ENCODE results near the gene PTGR3.

The PTGR3 gene

DNA sequence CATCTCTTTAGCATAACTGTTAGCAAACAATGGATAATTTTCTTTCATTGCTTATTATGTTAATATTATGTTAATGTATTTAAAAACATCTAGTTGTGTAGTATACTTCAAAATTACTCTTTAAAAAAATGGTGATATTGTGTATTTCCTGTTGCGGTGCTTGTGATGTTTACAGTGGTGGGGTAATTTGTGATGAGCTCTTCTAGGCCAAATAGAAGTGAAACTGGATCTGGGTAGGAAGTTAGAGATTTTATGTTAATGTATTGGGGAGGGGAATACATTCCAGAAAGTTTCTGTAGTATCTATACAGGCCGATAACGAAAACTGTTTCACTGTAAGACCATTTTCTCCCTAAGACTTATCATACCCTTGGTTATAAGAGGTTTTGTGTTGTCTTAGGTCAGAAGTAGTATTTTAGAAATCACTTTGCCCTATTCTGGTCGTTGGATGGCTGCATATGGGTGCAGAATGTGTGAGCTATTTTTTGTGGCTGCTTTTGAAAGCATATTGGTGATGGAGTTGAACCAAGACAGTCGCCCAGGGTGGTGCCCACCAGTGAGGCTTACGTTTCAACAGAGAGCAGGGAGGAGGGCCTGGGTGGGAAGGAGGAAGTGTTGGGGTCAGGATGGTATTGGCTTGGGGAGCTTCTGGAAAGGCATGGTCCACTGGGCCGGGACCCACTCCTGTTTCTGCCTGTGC, 7.4 kb upstream of the PTGR3 start:
- H3K27ac ChIP-seq (ENCODE audit: insufficient read depth, low read length, poor library complexity, severe bottlenecking): peak overlapping the region; percentile 76
- H3K4me1 ChIP-seq (ENCODE audit: control insufficient read depth, insufficient read depth, low read length, poor library complexity, severe bottlenecking): peaks cover 35% of the 10 kb centered on the region
- no peaks in the 10 kb centered on the region for H3K9me3 ChIP-seq (ENCODE audit: control insufficient read depth, low read length)
- H3K4me3 ChIP-seq (ENCODE audit: insufficient read depth, low read depth, low read length, poor library complexity, severe bottlenecking): peak overlapping the region; percentile 20
- DNase-seq: no peak
- H3K27me3 ChIP-seq (replicated peaks; ENCODE audit: control insufficient read depth, insufficient read depth, low read length, poor library complexity, severe bottlenecking): no peaks in the 10 kb centered on the region
- H3K36me3 ChIP-seq (ENCODE audit: control insufficient read depth, insufficient read depth, low read length): no peaks in the 10 kb centered on the region

- no peak overlapping the region for H3K4me3 ChIP-seq (ENCODE audit: insufficient read depth, low read depth, low read length, poor library complexity, severe bottlenecking)
- DNase-seq: no peak
- no peaks in the 10 kb centered on the region for H3K27me3 ChIP-seq (replicated peaks; ENCODE audit: control insufficient read depth, insufficient read depth, low read length, poor library complexity, severe bottlenecking)
- H3K36me3 ChIP-seq (ENCODE audit: control insufficient read depth, insufficient read depth, low read length): no peaks in the 10 kb centered on the region
- H3K27ac ChIP-seq (ENCODE audit: insufficient read depth, low read length, poor library complexity, severe bottlenecking): peak overlapping the region; percentile 37
- H3K9me3 ChIP-seq (ENCODE audit: control insufficient read depth, low read length): no peaks in the 10 kb centered on the region
- peaks cover 35% of the 10 kb centered on the region for H3K4me1 ChIP-seq (ENCODE audit: control insufficient read depth, insufficient read depth, low read length, poor library complexity, severe bottlenecking)
Measured at GRCh38 chr18:75215663-75216062, 6.7 kb upstream of the PTGR3 start.

- Histone ChIP-seq H3K4me1 (ENCODE audit: control insufficient read depth, insufficient read depth, low read length, poor library complexity, severe bottlenecking) (peaks cover 35% of the 10 kb centered on the region), H3K27ac (ENCODE audit: insufficient read depth, low read length, poor library complexity, severe bottlenecking) (no peak overlapping the region), H3K9me3 (ENCODE audit: control insufficient read depth, low read length) (no peaks in the 10 kb centered on the region), H3K27me3 (replicated peaks; ENCODE audit: control insufficient read depth, insufficient read depth, low read length, poor library complexity, severe bottlenecking) (no peaks in the 10 kb centered on the region), H3K36me3 (ENCODE audit: control insufficient read depth, insufficient read depth, low read length) (no peaks in the 10 kb centered on the region), H3K4me3 (ENCODE audit: insufficient read depth, low read depth, low read length, poor library complexity, severe bottlenecking) (no peak overlapping the region)
- DNase-seq: no peak
Measured at GRCh38 chr18:75214766-75215510, 6.0 kb upstream of the PTGR3 start.

DNA sequence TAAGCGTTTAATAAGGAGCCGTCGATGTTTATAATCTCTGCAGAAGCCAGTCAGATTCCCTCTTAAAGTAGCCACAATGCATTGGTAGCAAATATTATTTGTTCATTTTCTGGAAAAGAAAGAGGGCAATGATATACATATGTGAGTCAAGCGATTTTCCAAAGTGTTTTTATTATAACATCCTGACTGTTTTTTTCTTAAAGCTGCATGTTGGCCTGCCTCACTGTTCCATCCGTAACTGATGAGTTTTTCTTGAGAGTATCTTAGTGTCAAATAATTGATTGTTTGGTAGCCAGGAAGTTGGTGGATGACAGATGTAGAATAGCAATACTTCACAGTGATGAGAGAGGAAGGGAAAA, 5.4 kb upstream of the PTGR3 start:
- Histone ChIP-seq H3K4me3 (ENCODE audit: insufficient read depth, low read depth, low read length, poor library complexity, severe bottlenecking) (no peak overlapping the region), H3K9me3 (ENCODE audit: control insufficient read depth, low read length) (no peaks in the 10 kb centered on the region), H3K4me1 (ENCODE audit: control insufficient read depth, insufficient read depth, low read length, poor library complexity, severe bottlenecking) (peaks cover 35% of the 10 kb centered on the region), H3K27ac (ENCODE audit: insufficient read depth, low read length, poor library complexity, severe bottlenecking) (no peak overlapping the region), H3K36me3 (ENCODE audit: control insufficient read depth, insufficient read depth, low read length) (no peaks in the 10 kb centered on the region), H3K27me3 (replicated peaks; ENCODE audit: control insufficient read depth, insufficient read depth, low read length, poor library complexity, severe bottlenecking) (no peaks in the 10 kb centered on the region)
- no peak for DNase-seq

- Histone ChIP-seq H3K4me3 (ENCODE audit: insufficient read depth, low read depth, low read length, poor library complexity, severe bottlenecking) (no peak overlapping the region), H3K27me3 (replicated peaks; ENCODE audit: control insufficient read depth, insufficient read depth, low read length, poor library complexity, severe bottlenecking) (no peaks in the 10 kb centered on the region), H3K36me3 (ENCODE audit: control insufficient read depth, insufficient read depth, low read length) (no peaks in the 10 kb centered on the region), H3K4me1 (ENCODE audit: control insufficient read depth, insufficient read depth, low read length, poor library complexity, severe bottlenecking) (peaks cover 35% of the 10 kb centered on the region), H3K9me3 (ENCODE audit: control insufficient read depth, low read length) (no peaks in the 10 kb centered on the region), H3K27ac (ENCODE audit: insufficient read depth, low read length, poor library complexity, severe bottlenecking) (no peak overlapping the region)
- no peak for DNase-seq
Measured at GRCh38 chr18:75213611-75214331, 4.8 kb upstream of the PTGR3 start.

DNA sequence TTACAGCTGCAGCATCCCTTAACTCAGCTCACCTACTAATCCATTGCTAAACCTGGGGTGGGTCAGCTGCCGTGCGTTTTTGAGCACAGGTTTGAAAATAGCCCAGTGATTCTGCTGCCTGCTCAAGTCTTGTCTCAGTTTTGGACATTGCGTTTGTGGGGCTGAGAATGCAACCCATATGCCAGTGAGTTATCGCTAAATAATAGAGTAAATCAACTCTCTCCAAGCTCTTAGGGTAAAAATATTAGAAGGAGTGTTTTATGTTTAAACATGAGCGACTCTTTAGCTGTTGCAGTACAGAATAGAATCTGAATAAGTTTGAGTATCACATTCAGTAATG, 3.8 kb upstream of the PTGR3 start:
- no peaks in the 10 kb centered on the region for H3K36me3 ChIP-seq (ENCODE audit: control insufficient read depth, insufficient read depth, low read length)
- H3K4me1 ChIP-seq (ENCODE audit: control insufficient read depth, insufficient read depth, low read length, poor library complexity, severe bottlenecking): peaks cover 35% of the 10 kb centered on the region
- H3K27ac ChIP-seq (ENCODE audit: insufficient read depth, low read length, poor library complexity, severe bottlenecking): no peak overlapping the region
- no peaks in the 10 kb centered on the region for H3K27me3 ChIP-seq (replicated peaks; ENCODE audit: control insufficient read depth, insufficient read depth, low read length, poor library complexity, severe bottlenecking)
- H3K4me3 ChIP-seq (ENCODE audit: insufficient read depth, low read depth, low read length, poor library complexity, severe bottlenecking): peak overlapping the region; percentile 57
- H3K9me3 ChIP-seq (ENCODE audit: control insufficient read depth, low read length): no peaks in the 10 kb centered on the region
- DNase-seq: no peak

- Histone ChIP-seq H3K27me3 (replicated peaks; ENCODE audit: control insufficient read depth, insufficient read depth, low read length, poor library complexity, severe bottlenecking) (no peaks in the 10 kb centered on the region), H3K36me3 (ENCODE audit: control insufficient read depth, insufficient read depth, low read length) (no peaks in the 10 kb centered on the region), H3K4me3 (ENCODE audit: insufficient read depth, low read depth, low read length, poor library complexity, severe bottlenecking) (peak overlapping the region; percentile 57), H3K9me3 (ENCODE audit: control insufficient read depth, low read length) (no peaks in the 10 kb centered on the region), H3K27ac (ENCODE audit: insufficient read depth, low read length, poor library complexity, severe bottlenecking) (peak overlapping the region; percentile 31), H3K4me1 (ENCODE audit: control insufficient read depth, insufficient read depth, low read length, poor library complexity, severe bottlenecking) (peaks cover 30% of the 10 kb centered on the region)
- no peak for DNase-seq
Measured at GRCh38 chr18:75211953-75212750, 3.2 kb upstream of the PTGR3 start.

DNA sequence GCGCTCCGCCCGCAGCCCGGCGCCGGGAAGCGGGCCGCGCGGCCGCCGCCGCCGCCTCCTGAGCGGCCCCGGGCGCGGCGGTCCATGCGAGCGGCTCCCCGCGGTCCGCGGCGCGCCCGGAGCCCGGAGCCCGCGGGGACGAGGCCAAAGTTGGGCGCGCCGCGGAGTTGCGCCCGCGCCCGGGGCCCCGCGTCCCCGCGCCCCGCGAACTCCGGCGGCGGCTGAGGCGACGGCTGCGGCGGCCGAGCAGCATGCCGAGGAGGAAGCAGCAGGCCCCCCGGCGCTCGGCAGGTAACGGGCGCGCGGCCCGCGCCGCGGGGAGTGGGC, 2.6 kb upstream of the PTGR3 start:
- Histone ChIP-seq H3K27ac (ENCODE audit: insufficient read depth, low read length, poor library complexity, severe bottlenecking) (no peak overlapping the region), H3K27me3 (replicated peaks; ENCODE audit: control insufficient read depth, insufficient read depth, low read length, poor library complexity, severe bottlenecking) (no peaks in the 10 kb centered on the region), H3K4me3 (ENCODE audit: insufficient read depth, low read depth, low read length, poor library complexity, severe bottlenecking) (peak overlapping the region; percentile 57), H3K9me3 (ENCODE audit: control insufficient read depth, low read length) (no peaks in the 10 kb centered on the region), H3K36me3 (ENCODE audit: control insufficient read depth, insufficient read depth, low read length) (no peaks in the 10 kb centered on the region), H3K4me1 (ENCODE audit: control insufficient read depth, insufficient read depth, low read length, poor library complexity, severe bottlenecking) (peaks cover 31% of the 10 kb centered on the region)
- DNase-seq: no peak

DNA sequence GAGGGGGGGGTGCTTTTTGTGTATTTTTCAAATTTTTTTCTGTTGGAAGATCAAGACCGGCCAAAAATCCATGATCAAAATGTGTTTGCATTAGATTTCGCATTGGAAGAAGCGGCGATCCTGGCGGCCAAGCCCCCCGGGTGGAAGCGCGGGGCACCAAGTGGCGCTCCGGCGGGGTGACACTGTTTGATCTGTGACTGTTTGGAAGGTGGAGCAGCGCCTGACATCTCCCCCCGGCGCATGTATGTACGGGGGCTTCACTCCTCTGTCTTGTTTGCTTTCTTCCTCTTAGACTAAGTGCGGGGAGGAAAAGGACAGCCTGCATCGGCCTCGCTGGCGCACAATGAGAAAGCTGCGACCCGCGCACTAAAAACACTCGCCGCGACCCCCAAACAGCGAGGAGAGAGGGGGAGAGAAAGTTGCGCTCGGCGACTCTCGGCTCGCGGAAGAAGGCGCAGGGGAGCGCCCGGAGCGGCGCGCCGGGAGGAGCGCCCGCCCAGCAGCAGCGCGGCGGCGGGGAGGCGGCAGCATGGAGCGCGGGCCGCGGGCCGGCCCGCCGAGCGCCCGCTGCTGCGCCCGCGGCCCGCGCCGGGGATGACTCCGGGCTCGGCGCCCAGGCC, 2.2 kb upstream of the PTGR3 start:
- H3K27ac ChIP-seq (ENCODE audit: insufficient read depth, low read length, poor library complexity, severe bottlenecking): peak overlapping the region; percentile 81
- H3K4me3 ChIP-seq (ENCODE audit: insufficient read depth, low read depth, low read length, poor library complexity, severe bottlenecking): peak overlapping the region; percentile 70
- no peaks in the 10 kb centered on the region for H3K27me3 ChIP-seq (replicated peaks; ENCODE audit: control insufficient read depth, insufficient read depth, low read length, poor library complexity, severe bottlenecking)
- peaks cover 27% of the 10 kb centered on the region for H3K4me1 ChIP-seq (ENCODE audit: control insufficient read depth, insufficient read depth, low read length, poor library complexity, severe bottlenecking)
- H3K36me3 ChIP-seq (ENCODE audit: control insufficient read depth, insufficient read depth, low read length): no peaks in the 10 kb centered on the region
- no peaks in the 10 kb centered on the region for H3K9me3 ChIP-seq (ENCODE audit: control insufficient read depth, low read length)
- no peak for DNase-seq
